Measurements from ENCODE around the gene HOXA3. TPM values are rescaled to one million over a fixed set of nuclear protein-coding genes. Genes with fewer than 3 reads are reported as not detected.

HOXA3 gene
- total RNA-seq, 3 donors from 2014 or later = 4.5 to 6.4 (median 4.6) TPM

- H3K27ac ChIP-seq = peak overlapping the region; percentile 98 to 100
- intact Hi-C loops (cut with DNase I; ENCODE audit: low total_unique reads) = no loop called here
These were observed 34.4 kb downstream of the HOXA3 start for GRCh38 chr7:27117887-27118491.

GRCh38 chr7:27116962-27117886, 35.2 kb downstream of the HOXA3 start:
- no peaks in the 10 kb centered on the region for H3K27me3 ChIP-seq
- peak overlapping the region; percentile 2 to 90 (median 73) for H3K4me3 ChIP-seq
- peak overlapping the region; percentile 98 to 100 for H3K27ac ChIP-seq
- H3K36me3 ChIP-seq = no peaks in the 10 kb centered on the region
- peaks cover 0 to 3% of the 10 kb centered on the region in 2 donors for H3K4me1 ChIP-seq
- TF ChIP-seq CTCF (IDR thresholded peaks at IDR 0.05) (no peak), POLR2AphosphoS5 (IDR thresholded peaks at IDR 0.05) (no peak), POLR2A (IDR thresholded peaks at IDR 0.05) (no peak)
- intact Hi-C loops (cut with DNase I; ENCODE audit: low total_unique reads) = no loop called here
- no peak for DNase-seq (ENCODE audit: low spot score in 2 of 2)
- H3K9me3 ChIP-seq = no peaks in the 10 kb centered on the region

More at GRCh38 chr7:27117887-27118491, 34.4 kb downstream of the HOXA3 start:
- peak in 1 of 2 donors; percentile 14 for DNase-seq (ENCODE audit: low spot score in 2 of 2)
- no peaks in the 10 kb centered on the region for H3K9me3 ChIP-seq
- no peaks in the 10 kb centered on the region for H3K27me3 ChIP-seq
- H3K4me1 ChIP-seq = peaks cover 0 to 3% of the 10 kb centered on the region in 2 donors
- no peaks in the 10 kb centered on the region for H3K36me3 ChIP-seq
- TF ChIP-seq POLR2AphosphoS5 (IDR thresholded peaks at IDR 0.05) = no peak
- TF ChIP-seq CTCF (IDR thresholded peaks at IDR 0.05) = no peak
- TF ChIP-seq POLR2A (IDR thresholded peaks at IDR 0.05) = no peak
- peak overlapping the region; percentile 2 to 90 (median 73) for H3K4me3 ChIP-seq

GRCh38 chr7:27116031-27116961, 36.1 kb downstream of the HOXA3 start:
- peak in 1 of 2 donors; percentile 20 for DNase-seq (ENCODE audit: low spot score in 2 of 2)
- TF ChIP-seq POLR2AphosphoS5 (IDR thresholded peaks at IDR 0.05) = no peak
- TF ChIP-seq CTCF (IDR thresholded peaks at IDR 0.05) = no peak
- TF ChIP-seq POLR2A (IDR thresholded peaks at IDR 0.05) = no peak
- peak overlapping the region; percentile 28 to 90 (median 73) for H3K4me3 ChIP-seq
- no peaks in the 10 kb centered on the region for H3K36me3 ChIP-seq
- peak overlapping the region; percentile 98 to 100 for H3K27ac ChIP-seq
- H3K9me3 ChIP-seq = no peaks in the 10 kb centered on the region
- peaks cover 0 to 3% of the 10 kb centered on the region in 2 donors for H3K4me1 ChIP-seq
- H3K27me3 ChIP-seq = no peaks in the 10 kb centered on the region
- intact Hi-C loops (cut with DNase I; ENCODE audit: low total_unique reads) = no loop called here

GRCh38 chr7:27115221-27116026, 37.0 kb downstream of the HOXA3 start:
- Histone ChIP-seq H3K36me3 (no peaks in the 10 kb centered on the region), H3K9me3 (no peaks in the 10 kb centered on the region), H3K27ac (peak overlapping the region; percentile 98 to 100), H3K4me1 (peaks cover 0 to 3% of the 10 kb centered on the region in 2 donors), H3K4me3 (peak overlapping the region; percentile 28 to 90 (median 73)), H3K27me3 (no peaks in the 10 kb centered on the region)
- intact Hi-C loops (cut with DNase I; ENCODE audit: low total_unique reads) = no loop called here
- peak in 1 of 2 donors; percentile 69 for DNase-seq (ENCODE audit: low spot score in 2 of 2)
- no peak for TF ChIP-seq POLR2A (IDR thresholded peaks at IDR 0.05)
- peak in 2 of 3 donors; percentile 33 to 41 for TF ChIP-seq POLR2AphosphoS5 (IDR thresholded peaks at IDR 0.05)
- no peak for TF ChIP-seq CTCF (IDR thresholded peaks at IDR 0.05)

Measured in breast epithelium (tissue), 4 donors.